Measurements from ENCODE around the gene SGIP1. TPM values are rescaled to one million over a fixed set of nuclear protein-coding genes. Genes with fewer than 3 reads are reported as not detected.

Gene SGIP1
- total RNA-seq, 1 donor from 2014 or later, result 2.6 TPM

- DNase-seq, result no peak
Measured at GRCh38 chr1:66606362-66607065, 72.6 kb downstream of the SGIP1 start.

GRCh38 chr1:66607458-66607857 lies 73.5 kb downstream of the SGIP1 start:
- no peak for DNase-seq

GRCh38 chr1:66613187-66613586 lies 79.2 kb downstream of the SGIP1 start:
- no peak for DNase-seq

- DNase-seq, result no peak
Measured at GRCh38 chr1:66617362-66618184, 83.6 kb downstream of the SGIP1 start.

GRCh38 chr1:66618390-66618789 lies 84.4 kb downstream of the SGIP1 start:
- no peak for DNase-seq

- DNase-seq, result no peak
Measured at GRCh38 chr1:66623812-66624211, 89.9 kb downstream of the SGIP1 start.

- no peak for DNase-seq
Measured at GRCh38 chr1:66624412-66625060, 90.6 kb downstream of the SGIP1 start.

GRCh38 chr1:66626261-66626660 lies 92.3 kb downstream of the SGIP1 start:
- no peak for DNase-seq

GRCh38 chr1:66628926-66629325 lies 95.0 kb downstream of the SGIP1 start:
- DNase-seq, result no peak

- no peak for DNase-seq
Measured at GRCh38 chr1:66633159-66633558, 99.2 kb downstream of the SGIP1 start.

- DNase-seq, result no peak
Measured at GRCh38 chr1:66637146-66637545, 103.2 kb downstream of the SGIP1 start.

GRCh38 chr1:66641891-66642473 lies 108.0 kb downstream of the SGIP1 start:
- DNase-seq, result no peak

GRCh38 chr1:66642992-66643391 lies 109.0 kb downstream of the SGIP1 start:
- no peak for DNase-seq

- no peak for DNase-seq
Measured at GRCh38 chr1:66644331-66644730, 110.4 kb downstream of the SGIP1 start.

GRCh38 chr1:66648901-66649595 lies 115.1 kb downstream of the SGIP1 start:
- DNase-seq, result no peak

GRCh38 chr1:66652556-66652955 lies 118.6 kb downstream of the SGIP1 start:
- no peak for DNase-seq

- no peak for DNase-seq
Measured at GRCh38 chr1:66654643-66655042, 120.7 kb downstream of the SGIP1 start.

- DNase-seq, result peak; percentile 26
Measured at GRCh38 chr1:66671455-66671854, 137.5 kb downstream of the SGIP1 start.

GRCh38 chr1:66676613-66677298 lies 142.8 kb downstream of the SGIP1 start:
- DNase-seq, result peak; percentile 18

- no peak for DNase-seq
Measured at GRCh38 chr1:66678146-66678545, 144.2 kb downstream of the SGIP1 start.

GRCh38 chr1:66679140-66679539 lies 145.2 kb downstream of the SGIP1 start:
- no peak for DNase-seq

GRCh38 chr1:66681686-66682085 lies 147.7 kb downstream of the SGIP1 start:
- no peak for DNase-seq

Measured in tongue (tissue), 2 donors.